A549 (cell line): Measurements from ENCODE around the gene MROH2B.

Source experiments
- CBX8 ChIP-seq: fragments of 200-600 bp; sonication (generic); IDR thresholded peaks from 2 replicates; pipeline ENCODE4 v1.6.1; 2016
- CTCF ChIP-seq: fragments of >200 bp; sonication (Bioruptor Twin); formaldehyde crosslinking; IDR thresholded peaks from 3 replicates; pipeline ENCODE4 v1.5.1; 2016
- E2F6 ChIP-seq: IDR thresholded peaks from 2 replicates; pipeline ENCODE4 v1.6.1; 2012; ENCODE audit warnings: low read depth, borderline replicate concordance
- HOXA7 ChIP-seq: fragments of 250-450 bp; sonication (Bioruptor Pico); IDR thresholded peaks from 2 replicates; pipeline ENCODE4 v1.5.0; 2020; ENCODE audit warnings: mild to moderate bottlenecking, moderate library complexity
- REST ChIP-seq: fragments of 200-600 bp; sonication (generic); IDR thresholded peaks from 2 replicates; pipeline ENCODE4 v1.6.1; 2016; ENCODE audit warnings: antibody characterized with exemption, mild to moderate bottlenecking, moderate library complexity
- USF2 ChIP-seq: fragments of 450-650 bp; IDR thresholded peaks from 2 replicates; pipeline ENCODE4 v1.6.1; 2014; ENCODE audit warnings: antibody characterized with exemption
- ZFP36 ChIP-seq: fragments of 450-650 bp; IDR thresholded peaks from 2 replicates; pipeline ENCODE4 v1.6.1; 2014; ENCODE audit warnings: borderline replicate concordance; ENCODE audit not compliant: partially characterized antibody

GRCh38 chr5:41004931-41005330, 66.2 kb downstream of the MROH2B start:
- TF ChIP-seq REST (no peak), CBX8 (no peak), CTCF (no peak), E2F6 (no peak), USF2 (no peak), ZFP36 (no peak), HOXA7 (CRISPR knock-in tag) (no peak)
